ENCODE data around the gene NOX4.

- no peak for TF ChIP-seq POLR2A (IDR thresholded peaks at IDR 0.05)
- TF ChIP-seq CTCF (IDR thresholded peaks at IDR 0.05): no peak
Measured at GRCh38 chr11:89458716-89459115, 32.5 kb downstream of the NOX4 start.

All from esophagus squamous epithelium (tissue), 4 donors.